ENCODE data around the gene PODN.

GRCh38 chr1:53050310-53050709, 11.7 kb upstream of the PODN start:
- TF ChIP-seq POLR2AphosphoS5 (IDR thresholded peaks at IDR 0.05), result no peak
- no peak for TF ChIP-seq POLR2A (IDR thresholded peaks at IDR 0.05)

All from stomach (tissue), 4 donors.